ENCODE measurements around the gene PNMA3.
"Not testable (repeated sequence)": the region's sequence is repeated elsewhere in the genome, so short reads cannot be mapped to it uniquely, and the experiment has no call there.

- TF ChIP-seq RAD21 (IDR thresholded peaks at IDR 0.05; ENCODE audit: low read length); CHD1 (IDR thresholded peaks at IDR 0.05; ENCODE audit: low read depth, low read length); FOS (IDR thresholded peaks at IDR 0.05; ENCODE audit: low read depth, low read length); BHLHE40 (IDR thresholded peaks at IDR 0.05; ENCODE audit: low read depth, low read length); POLR2A (IDR thresholded peaks at IDR 0.05; ENCODE audit: low read depth, low read length); NFE2L2 (IDR thresholded peaks at IDR 0.05; ENCODE audit: low read depth, low read length); SMC3 (IDR thresholded peaks at IDR 0.05; ENCODE audit: low read depth, low read length); RFX5 (IDR thresholded peaks at IDR 0.05; ENCODE audit: low read depth, low read length); CEBPB (IDR thresholded peaks at IDR 0.05; ENCODE audit: low read depth, low read length); MXI1 (IDR thresholded peaks at IDR 0.05; ENCODE audit: borderline replicate concordance, low read depth, low read length); USF2 (IDR thresholded peaks at IDR 0.05; ENCODE audit: low read depth, low read length): not testable (repeated sequence)
- TF ChIP-seq, protein P1, sequence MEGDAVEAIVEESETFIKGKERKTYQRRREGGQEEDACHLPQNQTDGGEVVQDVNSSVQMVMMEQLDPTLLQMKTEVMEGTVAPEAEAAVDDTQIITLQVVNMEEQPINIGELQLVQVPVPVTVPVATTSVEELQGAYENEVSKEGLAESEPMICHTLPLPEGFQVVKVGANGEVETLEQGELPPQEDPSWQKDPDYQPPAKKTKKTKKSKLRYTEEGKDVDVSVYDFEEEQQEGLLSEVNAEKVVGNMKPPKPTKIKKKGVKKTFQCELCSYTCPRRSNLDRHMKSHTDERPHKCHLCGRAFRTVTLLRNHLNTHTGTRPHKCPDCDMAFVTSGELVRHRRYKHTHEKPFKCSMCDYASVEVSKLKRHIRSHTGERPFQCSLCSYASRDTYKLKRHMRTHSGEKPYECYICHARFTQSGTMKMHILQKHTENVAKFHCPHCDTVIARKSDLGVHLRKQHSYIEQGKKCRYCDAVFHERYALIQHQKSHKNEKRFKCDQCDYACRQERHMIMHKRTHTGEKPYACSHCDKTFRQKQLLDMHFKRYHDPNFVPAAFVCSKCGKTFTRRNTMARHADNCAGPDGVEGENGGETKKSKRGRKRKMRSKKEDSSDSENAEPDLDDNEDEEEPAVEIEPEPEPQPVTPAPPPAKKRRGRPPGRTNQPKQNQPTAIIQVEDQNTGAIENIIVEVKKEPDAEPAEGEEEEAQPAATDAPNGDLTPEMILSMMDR (conservative IDR thresholded peaks at IDR 0.05; ENCODE audit: low read depth, low read length), result not testable (repeated sequence)
Measured at GRCh38 chrX:153083238-153083923, 27.1 kb downstream of the PNMA3 start.
